H9 (cell line): Measurements from ENCODE around the gene LAMA5. TPM values are rescaled to one million over a fixed set of nuclear protein-coding genes. Genes with fewer than 3 reads are reported as not detected.

Experiments used
- DNase-seq: peaks from one replicate; pipeline ENCODE4 v3.0.0-alpha.2; 2017
- H2AFZ ChIP-seq: one replicate; pipeline ENCODE4 v1.6.1; 2013; ENCODE audit warnings: mild to moderate bottlenecking, low read length, control low read depth, moderate library complexity
- H2AK5ac ChIP-seq: 2 replicates; pipeline ENCODE4 v1.6.1; 2013; ENCODE audit warnings: low read length, control low read depth, mixed read lengths; ENCODE audit not compliant: insufficient read length
- H2BK120ac ChIP-seq: one replicate; pipeline ENCODE4 v1.6.1; 2013; ENCODE audit warnings: low read depth, mild to moderate bottlenecking, low read length, control low read depth, inconsistent platforms; ENCODE audit not compliant: poor library complexity, severe bottlenecking
- H2BK12ac ChIP-seq: 2 replicates; pipeline ENCODE4 v1.6.1; 2013; ENCODE audit warnings: low read length, control low read depth, mixed read lengths, low read depth; ENCODE audit not compliant: insufficient read length
- H2BK15ac ChIP-seq: 2 replicates; pipeline ENCODE4 v1.6.1; 2013; ENCODE audit warnings: low read depth, low read length, control low read depth
- H2BK20ac ChIP-seq: one replicate; pipeline ENCODE4 v1.6.1; 2013; ENCODE audit warnings: low read depth, mild to moderate bottlenecking, low read length, control low read depth, inconsistent platforms; ENCODE audit not compliant: poor library complexity, severe bottlenecking
- H2BK5ac ChIP-seq: 2 replicates; pipeline ENCODE4 v1.6.1; 2013; ENCODE audit warnings: low read length, control low read depth, mixed read lengths; ENCODE audit not compliant: insufficient read length
- H3K14ac ChIP-seq: 2 replicates; pipeline ENCODE4 v1.6.1; 2013; ENCODE audit warnings: low read length, control low read depth; ENCODE audit not compliant: insufficient read depth
- H3K18ac ChIP-seq: 2 replicates; pipeline ENCODE4 v1.6.1; 2013; ENCODE audit warnings: low read depth, mild to moderate bottlenecking, mixed read lengths, low read length, control low read depth; ENCODE audit not compliant: insufficient read length
- H3K23ac ChIP-seq: 2 replicates; pipeline ENCODE4 v1.6.1; 2013; ENCODE audit warnings: low read length, control low read depth, mixed read lengths, low read depth; ENCODE audit not compliant: insufficient read length
- H3K23me2 ChIP-seq: 2 replicates; pipeline ENCODE4 v1.6.1; 2013; ENCODE audit warnings: low read depth, mild to moderate bottlenecking, mixed read lengths, low read length, control low read depth; ENCODE audit not compliant: insufficient read length, poor library complexity, severe bottlenecking
- H3K27ac ChIP-seq: 2 replicates; pipeline ENCODE4 v1.5.1; 2013; ENCODE audit warnings: low read length, control low read depth, mixed read lengths, low read depth; ENCODE audit not compliant: insufficient read length
- H3K27me3 ChIP-seq: 2 replicates; pipeline ENCODE4 v1.6.1; 2013; ENCODE audit warnings: low read length, control low read depth, inconsistent platforms; ENCODE audit not compliant: insufficient read depth
- H3K4ac ChIP-seq: 2 replicates; pipeline ENCODE4 v1.6.1; 2013; ENCODE audit warnings: low read depth, mild to moderate bottlenecking, control low read depth, inconsistent platforms, low read length, moderate library complexity
- H3K4me1 ChIP-seq: 2 replicates; pipeline ENCODE4 v1.6.1; 2013; ENCODE audit warnings: low read length, control low read depth, inconsistent platforms; ENCODE audit not compliant: insufficient read depth
- H3K4me2 ChIP-seq: 2 replicates; pipeline ENCODE4 v1.6.1; 2013; ENCODE audit warnings: low read length, control low read depth, mixed read lengths; ENCODE audit not compliant: insufficient read length, insufficient read depth
- H3K56ac ChIP-seq: 2 replicates; pipeline ENCODE4 v1.6.1; 2013; ENCODE audit warnings: low read depth, mild to moderate bottlenecking, mixed read lengths, low read length, control low read depth; ENCODE audit not compliant: insufficient read length
- H3K79me1 ChIP-seq: 2 replicates; pipeline ENCODE4 v1.6.1; 2013; ENCODE audit warnings: low read depth, mild to moderate bottlenecking, moderate library complexity, low read length, control low read depth, inconsistent platforms; ENCODE audit not compliant: insufficient read depth, poor library complexity, severe bottlenecking
- H3K79me2 ChIP-seq: 2 replicates; pipeline ENCODE4 v1.6.1; 2013; ENCODE audit warnings: low read length, control low read depth, inconsistent platforms; ENCODE audit not compliant: insufficient read depth
- H3K9ac ChIP-seq: 2 replicates; pipeline ENCODE4 v1.6.1; 2013; ENCODE audit warnings: low read length, control low read depth, mixed read lengths; ENCODE audit not compliant: insufficient read length; ENCODE audit errors: extremely low read depth
- H3K9me3 ChIP-seq: one replicate; pipeline ENCODE4 v1.6.1; 2013; ENCODE audit warnings: low read depth, low read length, inconsistent platforms; ENCODE audit not compliant: control insufficient read depth
- H3T11ph ChIP-seq: one replicate; pipeline ENCODE4 v1.6.1; 2013; ENCODE audit warnings: mild to moderate bottlenecking, low read length, control low read depth, inconsistent platforms
- H4K20me1 ChIP-seq: one replicate; pipeline ENCODE4 v1.6.1; 2013; ENCODE audit not compliant: control insufficient read depth, insufficient read length, insufficient read depth
- H4K5ac ChIP-seq: 2 replicates; pipeline ENCODE4 v1.6.1; 2013; ENCODE audit warnings: low read depth, mild to moderate bottlenecking, mixed read lengths, low read length, control low read depth; ENCODE audit not compliant: insufficient read length
- H4K8ac ChIP-seq: replicated peaks from 2 replicates; pipeline ENCODE4 v1.6.1; 2013; ENCODE audit warnings: low read length, control low read depth, mixed read lengths, low read depth; ENCODE audit not compliant: insufficient read length
- H4K91ac ChIP-seq: 2 replicates; pipeline ENCODE4 v1.6.1; 2013; ENCODE audit warnings: low read depth, mild to moderate bottlenecking, moderate library complexity, mixed read lengths, low read length, control low read depth; ENCODE audit not compliant: insufficient read length
- H3K27ac Mint-ChIP-seq, 3 experiments: 2 replicates in 2 of 3; 3 replicates in 1 of 3; pipeline ENCODE4 v1.8.0; 2020 to 2021; ENCODE audit warnings: mixed read lengths in 3 of 3, mild to moderate bottlenecking in 1 of 3, moderate library complexity in 1 of 3
- H3K27me3 Mint-ChIP-seq: 2 replicates; pipeline ENCODE4 v1.8.0; 2021; ENCODE audit warnings: low read depth, mild to moderate bottlenecking, moderate library complexity, mixed read lengths
- H3K36me3 Mint-ChIP-seq, 3 experiments: 2 replicates in 2 of 3; 3 replicates in 1 of 3; pipeline ENCODE4 v1.8.0; 2020 to 2021; ENCODE audit warnings: low read depth in 3 of 3, mixed read lengths in 3 of 3; ENCODE audit not compliant: insufficient read depth in 1 of 3
- H3K4me1 Mint-ChIP-seq, 2 experiments: 2 replicates each; pipeline ENCODE4 v1.8.0; 2020; ENCODE audit warnings: mixed read lengths in 2 of 2
- H3K4me3 Mint-ChIP-seq, 2 experiments: 2 replicates in 1 of 2; 3 replicates in 1 of 2; pipeline ENCODE4 v1.8.0; 2020 to 2021; ENCODE audit warnings: mild to moderate bottlenecking in 2 of 2, mixed read lengths in 2 of 2, moderate library complexity in 1 of 2
- H3K9me3 Mint-ChIP-seq, 2 experiments: 2 replicates in 1 of 2; 3 replicates in 1 of 2; pipeline ENCODE4 v1.8.0; 2020; ENCODE audit warnings: mild to moderate bottlenecking in 2 of 2, mixed read lengths in 2 of 2, moderate library complexity in 1 of 2
- WGBS: extraction: QIAGEN DNeasy Blood & Tissue Kit; methylation state at CpG from one replicate; pipeline ENCODE4 v1.1.7; 2013; ENCODE audit warnings: missing lambda C conversion rate, low lambda C conversion rate, mixed read lengths; ENCODE audit not compliant: insufficient read length; ENCODE audit errors: extremely low coverage; 5-methylcytosine and 5-hydroxymethylcytosine counted together
- total RNA-seq: library from RNA; stranded (reverse); gene quantifications from 2 replicates; pipeline ENCODE4 v1.2.1, GENCODE V29; 2021
- TF ChIP-seq, protein P1 (sequence below): fragments of 200-600 bp; sonication (generic); conservative IDR thresholded peaks from 3 replicates; pipeline ENCODE4 v1.8.0; 2021; ENCODE audit warnings: antibody characterized with exemption, mild to moderate bottlenecking

LAMA5 gene
- total RNA-seq, 1 experiment from 2014 or later, result 200 TPM

DNA sequence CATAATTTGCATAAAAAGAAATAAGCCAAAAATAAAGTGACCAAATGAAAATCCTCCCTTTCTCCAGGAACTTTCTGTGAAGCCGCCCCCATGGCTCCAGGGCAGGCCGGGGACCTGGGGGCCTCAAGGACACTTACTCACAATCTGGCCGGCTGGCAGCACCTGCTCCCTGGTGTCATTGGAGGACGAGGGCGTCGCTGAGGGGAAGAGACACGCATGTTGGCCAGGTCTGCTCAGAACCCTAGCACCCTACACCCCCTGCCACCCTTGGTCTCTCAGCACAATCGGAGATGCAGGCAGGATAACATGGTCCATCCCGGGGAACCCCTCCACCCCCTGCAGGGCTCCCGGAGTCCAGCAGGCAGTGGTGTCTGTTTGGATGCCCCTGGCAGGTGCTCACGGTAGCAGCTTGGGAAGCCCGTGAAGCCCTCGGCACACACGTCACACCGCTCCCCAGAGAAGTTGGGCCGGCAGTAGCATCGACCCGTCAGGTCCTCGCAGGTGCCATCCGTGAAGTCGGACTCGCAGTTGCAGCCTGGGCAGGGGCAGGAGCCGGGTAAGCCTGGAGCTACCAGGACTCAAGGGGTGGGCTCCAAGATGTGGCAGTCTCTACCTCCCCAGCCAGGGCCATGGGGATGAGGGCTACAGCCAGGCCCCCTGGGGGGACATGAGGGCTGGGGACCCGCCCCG lies 21.3 kb downstream of the LAMA5 start:
- no peaks in the 10 kb centered on the region for H3K4me1 Mint-ChIP-seq
- H4K5ac ChIP-seq, result no peak overlapping the region
- H2BK15ac ChIP-seq, result no peak overlapping the region
- peaks cover 9 to 18% of the 10 kb centered on the region in 2 experiments for H3K9me3 Mint-ChIP-seq
- TF ChIP-seq, protein P1, sequence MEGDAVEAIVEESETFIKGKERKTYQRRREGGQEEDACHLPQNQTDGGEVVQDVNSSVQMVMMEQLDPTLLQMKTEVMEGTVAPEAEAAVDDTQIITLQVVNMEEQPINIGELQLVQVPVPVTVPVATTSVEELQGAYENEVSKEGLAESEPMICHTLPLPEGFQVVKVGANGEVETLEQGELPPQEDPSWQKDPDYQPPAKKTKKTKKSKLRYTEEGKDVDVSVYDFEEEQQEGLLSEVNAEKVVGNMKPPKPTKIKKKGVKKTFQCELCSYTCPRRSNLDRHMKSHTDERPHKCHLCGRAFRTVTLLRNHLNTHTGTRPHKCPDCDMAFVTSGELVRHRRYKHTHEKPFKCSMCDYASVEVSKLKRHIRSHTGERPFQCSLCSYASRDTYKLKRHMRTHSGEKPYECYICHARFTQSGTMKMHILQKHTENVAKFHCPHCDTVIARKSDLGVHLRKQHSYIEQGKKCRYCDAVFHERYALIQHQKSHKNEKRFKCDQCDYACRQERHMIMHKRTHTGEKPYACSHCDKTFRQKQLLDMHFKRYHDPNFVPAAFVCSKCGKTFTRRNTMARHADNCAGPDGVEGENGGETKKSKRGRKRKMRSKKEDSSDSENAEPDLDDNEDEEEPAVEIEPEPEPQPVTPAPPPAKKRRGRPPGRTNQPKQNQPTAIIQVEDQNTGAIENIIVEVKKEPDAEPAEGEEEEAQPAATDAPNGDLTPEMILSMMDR, result no peak
- H3K23ac ChIP-seq, result no peak overlapping the region
- H3K27me3 ChIP-seq, result no peaks in the 10 kb centered on the region
- H4K91ac ChIP-seq, result no peak overlapping the region
- H2AK5ac ChIP-seq, result no peak overlapping the region
- no CpG with 5 or more reads among the region's 25 CpGs for WGBS
- H3K4me2 ChIP-seq, result no peak overlapping the region
- H2BK5ac ChIP-seq, result no peak overlapping the region
- H3K56ac ChIP-seq, result no peak overlapping the region
- no peak overlapping the region for H2BK12ac ChIP-seq
- H3K9ac ChIP-seq, result no peak overlapping the region
- no peak overlapping the region for H3K27ac ChIP-seq
- H3K4me1 ChIP-seq, result no peaks in the 10 kb centered on the region
- H3K14ac ChIP-seq, result no peak overlapping the region
- no peaks in the 10 kb centered on the region for H4K20me1 ChIP-seq
- no peak overlapping the region for H2AFZ ChIP-seq
- no peak overlapping the region for H2BK20ac ChIP-seq
- H3K9me3 ChIP-seq, result no peaks in the 10 kb centered on the region
- no peak overlapping the region for H3K4ac ChIP-seq
- DNase-seq, result no peak
- H3T11ph ChIP-seq, result no peak overlapping the region
- no peaks in the 10 kb centered on the region for H3K23me2 ChIP-seq
- H4K8ac ChIP-seq, result no peak overlapping the region
- H3K36me3 Mint-ChIP-seq, result peaks cover 25 to 81% (median 78%) of the 10 kb centered on the region in 3 experiments
- H3K18ac ChIP-seq, result no peak overlapping the region
- no peak overlapping the region for H3K27ac Mint-ChIP-seq
- H3K79me1 ChIP-seq, result no peaks in the 10 kb centered on the region
- no peaks in the 10 kb centered on the region for H3K79me2 ChIP-seq
- no peaks in the 10 kb centered on the region; the same call in 1 of the 2 replicates for H3K27me3 Mint-ChIP-seq
- H3K4me3 Mint-ChIP-seq, result no peak overlapping the region
- H2BK120ac ChIP-seq, result no peak overlapping the region
